HG03457 (cell line): ENCODE measurements around the gene SHC3.

Experiments used
- ATAC-seq: cut with Tn5 transposase; IDR thresholded peaks from one replicate; pipeline ENCODE4 v1.9.1; 2021; ENCODE audit warnings: moderate number of reproducible peaks; ENCODE audit not compliant: unreplicated experiment

The SHC3 gene

DNA sequence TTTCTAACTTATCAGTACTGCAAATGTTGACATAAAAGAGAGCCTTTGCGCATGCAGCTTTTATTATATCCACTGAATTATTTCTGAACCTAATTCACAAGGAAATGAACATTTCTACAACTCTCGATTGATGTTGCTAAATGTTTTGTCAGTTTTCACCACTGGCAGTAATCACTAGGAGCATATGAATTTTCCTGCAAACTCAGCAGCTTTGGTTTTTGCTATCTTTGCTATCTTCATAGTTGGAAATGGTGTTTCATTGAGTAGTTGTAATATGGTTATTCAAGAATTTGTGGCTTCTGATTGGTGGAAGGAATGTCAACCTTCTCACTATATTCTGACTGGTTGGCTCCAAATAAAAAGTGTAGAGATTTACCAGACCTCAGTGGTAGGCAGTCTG, 8.9 kb upstream of the SHC3 start:
- no peak for ATAC-seq

DNA sequence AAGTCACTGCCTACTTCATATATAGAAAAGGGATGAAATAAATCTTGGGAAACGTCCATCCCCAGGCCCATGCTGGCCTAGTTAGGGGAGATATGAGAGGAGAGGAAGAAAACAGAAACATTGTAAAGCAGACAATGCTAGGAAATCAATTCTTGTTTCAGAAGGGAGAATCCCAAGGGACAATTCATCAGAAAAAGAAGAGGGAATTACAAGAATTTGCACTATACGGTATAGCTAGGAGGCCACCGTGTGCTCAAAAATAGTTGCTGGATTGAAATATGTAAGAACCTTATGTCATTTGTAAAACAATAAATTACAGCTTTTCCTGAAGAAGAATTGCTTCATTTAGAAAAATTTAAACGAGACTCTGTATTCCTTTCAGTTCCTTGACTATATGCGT, 8.3 kb upstream of the SHC3 start:
- no peak for ATAC-seq

DNA sequence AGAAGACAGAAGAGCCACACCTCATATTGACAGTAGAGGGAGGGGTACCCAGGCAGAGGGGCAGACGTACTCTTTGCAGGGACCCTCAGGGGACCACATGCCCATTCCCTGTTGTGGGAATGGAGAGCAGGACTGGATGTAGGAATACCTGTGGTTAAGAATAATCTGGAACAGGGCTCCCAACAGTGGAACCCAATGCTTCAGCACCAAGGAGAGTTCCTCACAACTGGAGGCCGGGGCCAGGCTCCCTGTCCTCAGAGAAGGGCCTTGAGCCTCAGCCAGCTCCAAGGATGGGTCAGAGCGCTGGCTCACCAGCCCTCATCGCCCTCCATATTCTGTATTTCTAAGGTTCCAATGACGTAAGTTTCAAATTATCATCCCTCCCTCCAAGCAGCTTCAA, 7.4 kb upstream of the SHC3 start:
- no peak for ATAC-seq

DNA sequence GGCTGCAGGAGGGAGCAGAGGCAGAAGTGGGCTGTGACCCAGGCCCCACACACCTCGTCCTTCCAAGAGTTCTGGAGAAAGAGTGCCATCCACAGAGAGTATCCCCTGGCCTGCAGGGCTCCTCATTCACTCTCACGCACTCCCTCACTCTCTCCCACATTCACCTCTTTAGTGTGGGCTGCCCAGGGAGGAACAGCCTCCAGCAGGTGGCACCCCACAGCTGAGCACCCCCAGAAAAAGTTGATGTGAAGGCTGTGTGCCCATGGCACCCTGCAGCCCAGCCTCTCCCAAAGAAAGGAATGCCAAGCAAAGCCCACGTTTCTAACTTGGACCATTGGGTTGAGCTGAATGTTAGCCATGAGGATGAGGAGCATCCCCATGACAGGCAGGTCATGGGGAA, 4.5 kb upstream of the SHC3 start:
- ATAC-seq = no peak

DNA sequence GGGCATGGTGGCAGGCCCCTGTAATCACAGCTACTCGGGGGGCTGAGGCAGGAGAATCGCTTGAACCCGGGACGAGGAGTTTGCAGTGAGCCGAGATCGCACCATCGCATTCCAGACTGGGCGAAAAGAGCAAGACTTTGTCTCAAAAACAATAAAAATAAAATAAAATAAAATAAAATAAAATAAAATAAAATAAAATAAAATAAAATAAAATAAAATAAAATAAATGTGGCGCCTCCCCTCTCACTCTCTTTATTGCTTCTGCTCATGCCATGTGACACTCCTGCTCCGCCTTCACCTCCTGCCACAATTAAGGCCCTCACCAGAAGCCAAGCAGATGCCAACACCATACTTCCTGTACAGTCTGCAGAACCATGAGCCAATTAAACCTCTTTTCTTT, 3.8 kb upstream of the SHC3 start:
- no peak for ATAC-seq

DNA sequence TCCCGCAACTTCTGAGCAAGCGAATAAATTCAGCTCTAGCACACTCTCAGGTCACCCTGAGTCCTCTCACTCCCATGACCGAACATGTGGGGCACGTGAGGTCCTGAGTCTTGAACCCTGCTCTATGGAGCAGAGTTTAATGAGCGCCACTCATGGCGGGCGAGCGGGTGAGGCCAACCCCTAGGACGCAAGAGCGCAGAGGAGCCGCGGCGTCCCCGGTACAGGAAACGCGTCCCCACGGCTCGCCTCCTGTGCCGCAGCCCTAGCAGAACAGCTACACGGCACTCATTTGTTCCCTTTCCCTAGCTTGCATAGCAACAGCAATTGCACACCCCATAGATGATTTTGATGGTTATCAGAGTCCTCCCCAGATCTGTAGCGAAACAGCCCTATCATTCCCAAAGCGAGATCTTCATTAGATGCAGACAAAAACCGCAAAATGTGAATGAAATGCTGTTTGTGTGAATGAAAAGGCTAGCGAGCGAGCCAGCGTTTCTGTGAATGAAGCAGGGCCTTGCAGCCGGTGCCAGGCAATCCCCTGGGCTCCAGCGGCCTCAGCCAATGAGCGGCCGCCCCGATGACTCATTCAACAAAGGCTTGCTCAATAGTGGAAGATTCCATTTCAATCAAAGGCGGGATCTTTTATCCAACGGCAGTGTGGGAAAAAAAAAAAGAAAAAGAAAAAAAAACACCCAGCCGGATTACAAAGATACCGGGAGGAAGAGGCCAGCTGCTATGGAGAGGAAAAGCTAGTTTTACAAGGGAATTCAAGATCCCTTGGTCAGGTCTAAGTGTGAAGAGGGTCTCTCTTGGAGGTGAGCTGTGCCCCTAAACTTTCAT, 1.5 kb upstream of the SHC3 start:
- ATAC-seq = no peak

DNA sequence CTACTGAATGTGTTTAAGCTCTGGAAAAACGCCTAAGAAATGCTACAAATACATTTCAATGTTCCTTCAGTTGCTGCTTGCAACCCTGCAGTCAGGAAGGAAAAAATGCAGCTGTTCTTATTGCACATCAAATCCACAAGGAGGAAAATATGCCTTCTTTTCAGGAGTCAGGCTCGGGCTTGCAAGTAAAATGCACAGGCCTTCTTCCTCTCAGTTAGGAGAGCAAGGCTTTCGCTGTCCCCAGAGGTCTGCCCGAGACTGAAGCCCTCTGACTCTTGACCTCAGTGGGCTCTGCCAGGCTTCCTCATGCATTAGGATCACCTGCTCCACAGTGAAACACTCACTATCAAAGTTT, 899 bp upstream of the SHC3 start:
- ATAC-seq = no peak

DNA sequence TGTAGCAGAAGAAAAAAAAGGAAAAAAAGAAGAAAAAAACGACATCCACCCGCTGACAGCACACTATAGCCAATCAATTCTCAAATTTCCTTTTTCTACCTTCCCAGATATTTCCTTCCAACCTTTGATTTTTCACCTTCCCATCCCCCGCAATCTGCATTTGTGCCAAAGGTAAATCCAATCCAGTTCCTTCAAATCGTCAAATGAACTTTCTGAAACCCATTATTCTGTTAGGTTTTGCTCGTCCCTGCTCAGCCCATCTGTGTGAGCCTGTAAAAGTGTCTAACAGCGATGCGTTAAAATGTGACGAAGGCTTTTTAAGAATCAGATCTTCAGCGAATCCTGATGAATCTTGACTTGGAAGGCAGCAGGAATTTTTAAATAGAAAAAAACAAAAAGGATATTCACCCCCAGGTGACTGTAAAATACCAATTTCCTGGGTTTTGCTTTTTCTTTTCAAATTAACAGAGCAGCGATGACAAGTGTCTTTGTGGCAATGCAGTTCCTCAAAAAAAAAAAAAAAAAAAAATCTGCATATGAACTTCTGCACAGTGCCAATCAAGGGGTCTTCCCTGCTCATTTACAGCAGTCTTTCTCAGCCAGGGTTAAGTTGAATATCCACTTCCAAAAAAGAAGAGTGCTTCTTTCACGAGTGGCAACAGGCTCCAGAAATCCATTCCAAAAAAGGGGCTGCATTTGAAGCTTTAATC, 367 bp upstream of the SHC3 start:
- ATAC-seq = no peak

DNA sequence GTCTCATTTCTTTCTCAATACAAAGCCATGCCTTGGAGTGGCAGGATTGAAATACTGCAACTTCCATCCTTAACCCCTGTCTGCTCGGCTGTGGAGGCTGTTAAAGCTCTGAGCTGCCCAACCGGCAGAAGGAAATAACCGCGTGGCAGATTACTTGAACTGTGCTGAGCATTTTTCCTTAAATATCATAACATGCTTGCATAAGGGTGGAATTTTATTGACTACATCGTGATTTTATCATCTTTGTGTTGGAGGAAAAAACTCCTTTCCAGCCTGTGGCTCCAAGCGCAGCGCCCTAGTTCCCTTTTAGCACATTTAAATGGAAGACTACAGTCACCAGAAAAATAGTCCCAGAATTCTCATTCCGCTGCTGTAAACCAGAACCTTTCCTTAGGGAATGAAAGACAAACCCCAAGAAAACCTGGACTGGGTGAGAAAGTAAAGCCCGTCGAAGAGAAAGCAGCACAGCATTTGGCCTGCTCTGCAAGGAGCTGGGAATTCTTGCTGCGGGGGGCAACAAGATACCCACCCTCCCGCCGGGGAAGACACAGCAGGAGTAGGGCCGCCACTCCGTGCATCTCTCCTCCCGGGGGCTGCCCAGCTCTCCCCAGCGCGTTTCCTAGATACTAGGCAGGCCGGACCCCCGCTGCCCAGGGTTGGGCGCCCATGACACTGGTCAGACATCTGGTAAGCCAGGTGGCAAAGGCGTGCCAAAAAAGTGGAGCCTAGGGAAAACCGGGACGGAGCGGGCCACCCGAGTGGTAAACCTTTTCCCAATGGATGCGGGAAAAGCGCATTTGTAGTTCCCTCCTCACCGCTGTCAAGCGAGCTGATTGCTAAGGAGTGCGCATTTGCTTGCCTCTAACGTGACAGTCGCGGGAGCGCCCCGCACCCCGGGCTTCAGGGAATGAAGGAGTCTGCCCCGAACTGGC, 1.3 kb downstream of the SHC3 start:
- ATAC-seq = no peak

DNA sequence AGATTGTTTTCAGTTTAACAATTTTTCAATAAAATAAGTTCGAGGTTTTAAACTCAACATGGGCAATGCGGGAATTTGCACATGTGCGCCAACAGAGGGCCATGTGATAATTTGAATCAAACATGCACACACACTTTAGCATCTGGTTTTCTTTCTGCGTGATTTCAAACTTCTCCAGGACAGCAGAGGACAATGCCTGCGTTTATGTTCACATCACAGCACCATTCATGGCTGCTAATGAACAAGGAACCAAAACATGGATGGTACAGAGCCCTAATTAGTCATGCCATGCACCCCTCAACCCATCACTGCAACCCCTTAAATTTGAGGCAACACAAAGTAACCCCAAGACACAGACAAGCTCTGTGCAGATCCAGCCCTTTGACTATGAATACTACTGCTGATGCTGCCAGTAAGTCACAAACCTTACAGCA, 2.8 kb downstream of the SHC3 start:
- no peak for ATAC-seq

DNA sequence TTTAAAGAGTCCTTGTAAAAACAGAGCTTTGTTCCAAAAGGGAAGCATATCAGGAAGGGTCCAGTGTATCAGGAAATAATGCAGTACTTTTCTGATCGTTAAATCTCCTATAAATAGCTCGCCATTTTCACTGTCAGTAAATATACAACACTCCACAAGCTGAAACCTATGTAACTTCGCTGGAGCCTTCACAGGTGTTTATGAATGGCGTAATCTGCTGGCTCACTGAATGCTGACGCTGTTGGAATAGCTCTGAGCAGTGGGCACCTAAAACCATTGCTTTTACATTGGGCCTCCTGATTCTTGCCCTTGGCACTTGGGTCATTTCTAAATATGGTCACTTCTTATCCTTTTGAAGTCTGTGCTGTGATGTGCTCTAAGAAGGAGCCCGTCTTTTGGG, 4.3 kb downstream of the SHC3 start:
- no peak for ATAC-seq

DNA sequence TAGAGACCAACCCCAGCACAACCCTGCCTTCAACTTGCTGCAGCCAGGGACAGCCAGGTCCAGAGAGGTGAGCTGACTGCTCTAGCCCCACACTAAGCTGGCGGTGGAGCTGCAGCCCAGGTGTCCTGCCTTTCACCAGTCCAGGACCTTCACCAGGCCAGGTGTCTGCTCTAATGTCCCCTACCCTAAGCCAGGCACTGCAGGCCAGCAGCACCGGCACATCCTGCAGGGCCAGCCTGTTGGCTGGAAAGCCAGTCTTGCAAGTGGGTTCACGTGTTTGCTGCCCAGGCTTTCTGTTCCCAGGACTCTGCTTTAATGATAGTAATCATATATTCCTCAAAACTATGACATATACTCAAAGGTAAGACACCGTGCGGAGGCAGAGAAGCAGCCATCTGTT, 5.5 kb downstream of the SHC3 start:
- no peak for ATAC-seq

DNA sequence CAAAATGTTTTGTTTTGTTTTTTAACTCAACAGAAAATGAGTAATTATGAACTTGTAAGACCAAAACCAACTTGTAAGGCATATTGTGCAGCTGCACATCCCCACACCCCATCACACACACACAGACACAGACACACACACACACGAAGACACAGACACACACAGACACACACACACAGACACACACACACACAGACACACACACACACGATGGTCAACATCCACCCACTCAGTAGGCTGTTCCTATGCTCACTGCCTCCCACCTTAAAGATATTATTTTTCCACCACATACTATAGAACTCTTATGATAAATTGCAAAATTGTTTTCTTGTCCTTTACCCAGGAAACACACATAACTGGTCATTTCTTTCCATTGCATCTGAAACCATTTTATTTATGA, 6.2 kb downstream of the SHC3 start:
- no peak for ATAC-seq

DNA sequence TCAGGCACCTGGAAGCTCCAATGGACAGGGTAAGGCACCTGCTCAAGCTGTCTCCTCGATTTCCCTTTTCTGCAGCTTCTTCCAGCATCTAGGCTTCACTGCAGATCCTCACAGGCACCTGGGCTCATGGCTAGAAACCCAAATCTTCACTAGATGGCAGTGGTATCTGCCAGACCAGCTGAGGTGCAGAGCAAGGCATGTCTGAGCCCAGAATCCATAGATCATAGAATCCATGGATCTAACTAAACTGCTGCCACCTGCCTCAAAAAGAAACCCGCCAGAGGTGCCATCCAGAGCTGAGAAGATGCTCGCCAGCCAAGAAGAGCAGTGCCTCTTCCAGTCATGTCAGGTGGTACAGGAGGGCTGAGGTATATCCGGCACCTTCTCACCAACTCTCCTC, 6.9 kb downstream of the SHC3 start:
- ATAC-seq = no peak

DNA sequence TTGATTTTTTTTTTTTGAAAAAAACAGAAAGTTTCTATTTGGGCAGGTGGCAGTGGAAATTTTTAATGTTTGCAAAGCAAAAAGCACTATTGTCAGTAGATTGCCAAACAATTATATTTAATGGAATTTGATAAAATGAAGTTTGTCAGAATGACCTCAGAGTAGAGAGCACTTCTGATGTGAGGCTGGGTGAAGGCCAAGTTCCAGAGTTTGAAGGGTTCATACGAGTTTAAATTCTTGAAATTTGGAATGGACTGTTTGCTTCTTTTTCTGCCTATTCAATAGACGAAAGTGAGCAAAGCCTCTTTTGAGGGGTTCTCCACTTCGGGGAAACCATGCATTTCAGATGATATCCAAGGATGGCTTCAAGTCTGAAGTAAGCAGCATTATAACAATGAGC, 7.4 kb downstream of the SHC3 start:
- ATAC-seq = no peak

DNA sequence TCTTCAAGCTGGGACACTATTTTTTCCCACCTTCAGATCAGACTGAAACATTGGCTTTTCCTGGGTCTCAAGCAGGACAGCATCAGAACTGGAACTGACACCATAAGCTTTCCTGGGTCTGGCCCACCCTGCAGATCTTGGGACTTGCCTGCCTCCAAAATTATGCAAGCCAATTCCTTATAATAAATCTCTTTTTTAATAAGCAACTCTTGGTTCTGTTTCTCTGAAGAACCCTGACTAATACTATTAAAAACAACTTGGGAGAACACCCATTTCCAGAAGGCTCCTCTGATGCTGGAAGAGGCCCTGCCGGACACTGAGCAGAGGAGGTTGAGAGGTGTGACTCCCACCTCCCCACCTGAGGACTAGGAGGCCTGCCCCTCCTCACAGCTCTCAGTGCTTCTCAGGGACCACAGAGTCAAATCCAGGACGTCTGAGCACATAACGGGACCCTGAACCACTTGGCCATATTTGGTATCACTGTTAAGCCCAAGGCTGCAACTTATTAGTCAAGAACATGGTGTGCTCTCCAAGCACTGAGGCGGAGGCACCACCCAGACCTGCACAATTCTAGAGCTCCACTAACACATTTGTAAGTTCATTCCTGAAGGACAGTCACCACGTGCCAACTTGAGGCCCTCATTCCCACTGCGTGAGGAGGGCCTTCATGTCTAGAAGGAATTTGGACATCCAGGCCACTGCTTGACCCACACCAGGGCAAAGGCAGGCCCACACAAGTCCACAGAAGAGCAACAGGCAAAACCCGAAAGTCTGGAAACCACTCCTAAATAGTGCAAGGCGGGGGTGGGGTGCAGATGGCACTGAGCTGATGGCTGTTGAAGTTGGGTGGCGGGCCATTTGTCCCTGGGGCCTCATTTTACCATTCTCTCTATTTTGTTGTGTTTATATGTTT, 9.5 kb downstream of the SHC3 start:
- ATAC-seq = no peak

DNA sequence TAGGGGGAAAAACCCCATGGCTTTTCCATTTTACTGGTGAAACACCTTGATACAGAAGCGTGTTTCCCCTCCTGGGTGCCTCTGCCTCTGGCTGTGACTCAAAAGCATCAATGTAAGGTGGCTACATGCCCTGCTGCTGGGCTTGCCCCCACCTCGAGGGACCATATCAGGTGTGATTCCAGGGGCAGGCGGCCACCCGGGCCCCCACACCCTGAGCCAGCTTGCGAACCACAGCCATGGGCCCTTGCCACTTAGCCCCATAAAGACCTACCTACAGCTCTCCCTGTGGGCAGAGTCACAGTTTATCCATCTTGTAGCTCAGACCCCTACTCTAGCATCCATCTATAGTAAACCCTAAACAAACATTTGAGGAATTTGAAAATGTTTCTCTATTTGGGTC, 10.8 kb downstream of the SHC3 start:
- no peak for ATAC-seq

DNA sequence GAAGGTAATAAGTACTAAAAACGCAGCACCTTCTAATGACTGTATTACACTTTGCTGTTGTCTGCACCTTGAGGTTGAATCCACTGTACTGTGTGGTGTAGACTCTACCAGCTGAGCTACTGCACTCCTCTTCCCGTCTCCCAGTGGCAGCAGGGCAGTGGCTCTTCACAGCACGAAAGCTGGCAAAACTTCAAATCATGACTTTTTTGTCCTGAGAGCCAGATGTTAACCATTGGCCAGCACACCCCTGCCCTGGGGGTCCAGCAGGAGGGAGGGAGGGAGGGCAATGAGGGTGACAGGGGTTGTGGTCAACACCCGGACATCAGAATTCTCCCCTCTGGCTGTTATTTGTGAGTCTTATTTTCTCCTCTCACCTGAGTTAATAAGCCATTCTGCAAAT, 11.8 kb downstream of the SHC3 start:
- no peak for ATAC-seq

DNA sequence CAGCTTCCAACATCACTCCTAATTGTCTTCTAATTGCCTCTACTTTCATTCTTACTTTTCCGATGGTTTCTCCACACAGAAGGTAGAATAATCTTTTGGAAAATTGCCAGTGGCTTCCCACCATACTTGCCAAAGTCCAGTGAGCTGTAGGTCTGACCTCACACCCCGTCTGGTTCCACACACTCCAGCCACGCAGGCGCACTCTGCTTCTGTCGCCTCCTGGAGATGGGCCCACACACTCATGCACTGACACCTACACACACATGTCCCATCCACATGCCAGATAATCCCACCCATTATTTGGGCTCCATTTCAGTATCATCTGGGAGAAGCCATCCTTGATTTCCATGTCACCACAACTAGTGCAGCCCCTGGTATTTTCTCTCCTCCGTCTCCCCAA, 12.7 kb downstream of the SHC3 start:
- ATAC-seq = no peak

DNA sequence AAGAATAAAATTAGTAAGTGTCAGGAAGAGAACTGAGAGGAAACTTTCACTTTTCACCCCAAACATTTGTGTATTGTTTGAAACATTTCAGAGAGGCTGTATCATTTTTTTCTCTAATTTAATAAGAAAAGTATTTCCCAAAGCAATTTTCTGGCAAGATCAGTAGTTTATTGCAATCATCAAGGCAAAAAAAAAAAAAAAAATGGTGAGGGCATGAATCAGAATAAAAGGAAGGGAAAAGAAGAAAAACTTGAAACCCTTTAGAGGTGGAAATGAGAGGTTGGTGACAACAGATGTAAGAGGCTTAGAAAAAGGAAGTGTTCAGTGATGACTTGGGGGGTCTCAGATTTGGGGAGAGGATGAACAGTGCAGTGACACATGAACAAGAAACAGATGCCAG, 13.3 kb downstream of the SHC3 start:
- ATAC-seq = no peak

DNA sequence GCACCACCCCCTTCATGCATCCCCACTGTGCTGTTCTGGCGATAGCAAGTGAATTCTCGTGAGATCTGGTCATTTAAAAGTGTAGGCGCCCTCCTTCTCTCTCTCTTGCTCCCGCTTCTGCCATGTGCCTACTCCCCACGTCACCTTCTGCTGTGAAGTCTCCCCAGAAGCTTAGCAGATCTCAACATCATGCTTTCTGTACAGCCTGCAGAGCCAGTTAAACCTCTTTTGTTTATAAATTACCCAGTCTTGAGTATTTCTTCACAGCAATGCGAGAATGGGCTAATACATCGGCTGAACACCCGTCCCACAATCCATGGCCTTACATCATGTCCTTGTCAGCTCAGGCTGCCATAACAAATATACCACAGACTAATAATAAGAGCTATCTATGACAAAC, 17.4 kb downstream of the SHC3 start:
- no peak for ATAC-seq
